GM18858 (cell line): ENCODE measurements around the gene SMIM10.
"Not testable (repeated sequence)": the region's sequence is repeated elsewhere in the genome, so short reads cannot be mapped to it uniquely, and the experiment has no call there.

Experiments used
- ATAC-seq: cut with Tn5 transposase; IDR thresholded peaks from one replicate; pipeline ENCODE4 v1.9.1; 2021; ENCODE audit not compliant: unreplicated experiment

SMIM10 gene

DNA sequence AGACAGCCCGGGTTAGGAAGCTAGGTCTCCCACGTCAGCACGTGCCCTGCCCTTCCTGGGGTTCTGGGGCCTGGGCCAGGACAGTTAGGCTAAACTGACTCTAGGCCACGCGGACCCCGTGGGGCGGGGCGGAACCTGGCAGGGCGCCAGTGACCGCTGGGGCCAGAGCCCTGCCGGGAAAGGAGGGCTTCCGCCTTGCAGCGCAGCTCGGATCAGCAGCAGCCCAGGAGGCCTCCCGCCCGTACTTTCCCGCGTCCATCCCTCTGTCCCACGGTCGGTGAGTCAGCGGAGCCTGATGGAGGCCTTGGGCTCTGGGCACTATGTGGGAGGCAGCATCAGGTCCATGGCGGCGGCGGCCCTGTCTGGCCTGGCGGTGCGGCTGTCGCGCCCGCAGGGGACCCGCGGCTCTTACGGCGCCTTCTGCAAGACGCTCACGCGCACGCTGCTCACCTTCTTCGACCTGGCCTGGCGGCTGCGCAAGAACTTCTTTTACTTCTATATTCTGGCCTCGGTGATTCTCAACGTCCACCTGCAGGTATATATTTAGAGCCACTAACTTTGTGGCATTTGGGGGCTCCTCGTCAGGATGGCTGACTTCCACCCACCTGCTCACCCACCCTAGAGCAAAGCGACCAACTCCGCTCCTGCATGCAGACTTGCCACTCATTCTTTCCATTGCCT is at the start of gene SMIM10:
Gene SMIM10 (plus strand): TSS at position 191 of the 681 bp plus-strand sequence. CDS start 105 bp downstream, at position 296.
- no peak for ATAC-seq

DNA sequence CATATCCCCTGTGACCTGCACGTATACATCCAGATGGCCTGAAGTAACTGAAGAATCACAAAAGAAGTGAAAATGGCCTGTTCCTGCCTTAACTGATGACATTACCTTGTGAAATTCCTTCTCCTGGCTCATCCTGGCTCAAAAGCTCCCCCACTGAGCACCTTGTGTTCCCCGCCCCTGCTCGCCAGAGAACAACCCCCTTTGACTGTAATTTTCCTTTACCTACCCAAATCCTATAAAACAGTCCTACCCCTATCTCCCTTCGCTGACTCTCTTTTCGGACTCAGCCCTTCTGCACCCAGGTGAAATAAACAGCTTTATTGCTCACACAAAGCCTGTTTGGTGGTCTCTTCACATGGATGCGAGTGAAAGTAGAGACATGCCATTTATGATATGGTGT is 44.4 kb upstream of the SMIM10 start:
- ATAC-seq = not testable (repeated sequence)

DNA sequence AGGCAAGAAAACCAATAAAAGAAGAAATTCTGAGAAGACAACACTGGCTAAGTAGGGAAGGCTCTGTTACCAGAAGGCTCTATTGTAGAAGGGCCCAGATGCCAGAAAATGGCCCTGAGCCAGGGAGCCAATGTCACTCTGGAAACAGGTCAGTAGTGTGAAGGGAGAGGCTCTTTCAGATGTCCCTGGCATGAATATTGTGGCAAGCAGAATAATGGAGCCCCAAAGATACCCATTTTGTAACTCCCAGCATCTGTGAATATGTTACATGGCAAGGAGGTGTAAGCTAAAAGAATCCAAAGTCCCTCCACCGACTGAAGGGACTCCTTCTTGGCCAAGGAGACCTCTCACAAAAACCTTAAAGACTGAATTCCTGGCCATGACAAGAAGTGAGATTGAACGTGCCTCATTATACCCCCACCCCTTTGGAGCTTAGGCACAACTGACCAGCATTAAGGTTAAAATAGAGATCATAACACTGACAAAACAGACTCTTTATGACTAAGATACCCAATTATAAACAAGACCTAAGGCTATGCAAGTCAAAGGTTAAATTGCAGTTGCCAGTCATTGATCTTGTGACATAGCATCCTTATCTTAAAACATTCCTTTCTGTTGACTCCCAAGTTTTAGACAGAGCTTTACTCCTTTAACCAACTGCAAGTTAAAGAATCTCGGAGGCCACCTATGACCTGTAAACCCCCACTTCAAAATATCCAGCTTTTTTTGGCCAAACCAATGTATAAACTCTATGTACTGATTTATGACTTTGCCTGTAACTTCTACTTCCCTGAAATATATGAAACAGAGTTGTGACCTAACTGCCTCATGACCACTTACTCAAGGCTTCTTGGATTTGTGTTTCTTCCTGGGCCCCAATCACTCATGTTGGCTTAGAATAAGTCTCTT is 42.2 kb upstream of the SMIM10 start:
- ATAC-seq = no peak

DNA sequence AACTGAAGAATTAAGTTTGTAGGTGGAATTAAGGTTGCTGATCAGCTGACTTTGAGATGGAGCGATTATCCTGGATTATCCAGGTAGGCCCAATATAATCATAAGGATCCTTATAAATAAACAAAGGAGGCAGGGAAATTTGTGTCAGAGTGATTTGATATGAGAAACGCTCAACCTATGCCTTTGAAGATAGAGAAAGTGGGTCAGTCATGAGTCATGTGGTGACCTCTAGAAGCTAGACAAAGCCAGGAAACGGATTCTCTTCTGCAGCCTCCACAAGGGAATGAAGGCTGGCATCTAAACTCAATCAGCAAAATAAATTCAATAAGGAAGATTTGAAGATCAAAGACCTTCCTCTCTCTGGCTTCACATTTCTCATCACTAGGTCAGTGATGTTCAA is 41.5 kb upstream of the SMIM10 start:
- ATAC-seq = no peak

DNA sequence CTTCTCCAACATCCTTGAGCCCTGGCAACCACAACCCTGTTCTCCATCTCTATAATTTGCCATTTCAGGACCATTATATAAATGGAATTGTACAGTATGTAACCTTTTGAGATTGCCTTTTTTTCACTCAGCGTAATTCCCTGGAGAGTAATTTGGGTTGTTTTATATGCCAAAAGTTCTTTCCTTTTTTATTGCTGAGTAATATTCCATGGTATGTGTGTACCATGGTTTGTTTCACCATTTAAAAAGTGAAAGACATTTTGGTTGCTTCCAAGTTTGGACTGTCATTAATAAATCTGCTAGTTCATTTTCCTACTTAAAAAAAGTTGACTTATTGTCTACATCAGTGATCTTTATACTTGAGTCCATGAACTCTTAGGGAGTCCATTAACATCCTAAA is 33.0 kb upstream of the SMIM10 start:
- ATAC-seq = no peak

DNA sequence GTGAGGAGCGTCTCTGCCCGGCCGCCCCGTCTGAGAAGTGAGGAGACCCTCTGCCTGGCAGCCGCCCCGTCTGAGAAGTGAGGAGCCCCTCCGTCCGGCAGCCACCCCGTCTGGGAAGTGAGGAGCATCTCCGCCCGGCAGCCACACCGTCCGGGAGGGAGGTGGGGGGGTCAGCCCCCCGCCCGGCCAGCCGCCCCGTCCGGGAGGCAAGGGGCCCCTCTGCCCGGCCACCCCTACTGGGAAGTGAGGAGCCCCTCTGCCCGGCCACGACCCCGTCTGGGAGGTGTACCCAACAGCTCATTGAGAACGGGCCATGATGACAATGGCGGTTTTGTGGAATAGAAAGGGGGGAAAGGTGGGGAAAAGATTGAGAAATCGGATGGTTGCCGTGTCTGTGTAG is 30.4 kb upstream of the SMIM10 start:
- ATAC-seq = not testable (repeated sequence)

DNA sequence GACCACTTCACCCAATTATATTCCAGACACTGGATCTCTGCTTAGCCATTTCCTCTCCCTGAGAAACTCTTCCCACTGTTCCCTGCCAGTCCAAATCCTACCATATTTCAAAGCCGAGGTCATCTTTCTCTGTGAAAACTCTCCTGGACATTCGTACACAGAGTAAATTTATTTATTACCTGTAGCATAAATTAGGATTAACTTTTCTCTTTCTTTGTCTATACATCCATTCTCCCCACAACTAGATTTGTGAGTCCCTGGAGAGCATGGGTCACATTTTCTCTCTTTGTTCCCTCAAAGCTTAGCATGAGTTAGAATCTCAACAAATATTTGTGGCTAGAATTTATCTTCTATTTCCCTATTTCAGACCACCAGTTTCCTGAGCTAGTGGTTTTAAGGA is 27.8 kb upstream of the SMIM10 start:
- no peak for ATAC-seq

DNA sequence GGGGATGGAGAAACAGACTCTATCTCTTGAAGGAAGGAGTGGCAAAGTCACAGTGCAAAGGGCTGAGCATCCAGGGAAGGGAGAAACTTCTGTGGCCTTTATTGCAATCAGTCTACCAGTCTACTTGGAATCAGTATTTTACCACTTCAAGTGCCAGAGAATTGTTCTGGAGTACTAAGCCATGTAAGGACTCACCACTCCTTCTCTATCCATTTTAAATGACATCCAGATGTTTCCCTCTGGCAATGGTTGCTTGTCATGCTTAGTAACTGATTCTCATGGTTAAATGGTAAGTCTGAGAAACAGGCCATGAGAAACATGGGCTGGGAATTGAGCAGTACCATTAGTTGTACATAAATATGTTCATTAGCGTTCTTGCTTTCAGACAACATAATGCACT is 21.1 kb upstream of the SMIM10 start:
- no peak for ATAC-seq

DNA sequence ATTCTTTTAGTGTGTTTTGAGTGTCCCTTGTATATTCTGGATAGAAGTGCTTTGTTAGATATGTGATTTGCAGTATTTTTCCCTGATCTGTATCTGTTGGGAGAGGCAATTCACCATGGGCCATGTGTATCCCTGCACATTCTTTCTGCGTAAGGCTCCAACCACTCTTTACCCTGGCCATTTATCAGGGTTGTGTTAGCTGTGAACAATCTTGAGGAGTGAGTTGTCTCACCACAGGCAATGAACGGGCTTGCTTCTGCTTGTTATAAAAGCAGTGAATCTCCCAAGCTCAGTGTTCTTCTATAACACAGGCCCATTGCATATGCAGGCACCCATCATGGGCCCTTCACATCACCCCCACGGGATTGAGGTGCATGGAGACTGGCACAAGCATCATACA is 18.9 kb upstream of the SMIM10 start:
- ATAC-seq = no peak

DNA sequence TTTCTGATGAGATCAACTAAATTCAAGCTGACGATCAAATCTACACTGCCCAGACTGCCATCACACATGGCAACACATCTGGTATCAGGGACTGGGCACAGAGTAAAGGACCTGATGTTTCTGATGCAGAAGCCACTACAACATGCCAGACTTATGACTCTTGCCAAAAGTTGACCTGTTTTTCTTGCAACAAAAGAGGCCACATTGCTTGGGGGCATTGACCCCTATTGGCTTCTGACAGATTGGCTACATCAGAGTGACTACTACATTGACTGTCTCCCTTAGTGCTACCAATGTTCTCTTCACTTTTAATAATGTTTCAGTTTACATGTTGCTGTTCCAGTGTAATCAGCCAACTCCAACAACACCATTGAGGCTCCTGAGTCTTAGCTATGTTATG is 15.3 kb upstream of the SMIM10 start:
- ATAC-seq = no peak

DNA sequence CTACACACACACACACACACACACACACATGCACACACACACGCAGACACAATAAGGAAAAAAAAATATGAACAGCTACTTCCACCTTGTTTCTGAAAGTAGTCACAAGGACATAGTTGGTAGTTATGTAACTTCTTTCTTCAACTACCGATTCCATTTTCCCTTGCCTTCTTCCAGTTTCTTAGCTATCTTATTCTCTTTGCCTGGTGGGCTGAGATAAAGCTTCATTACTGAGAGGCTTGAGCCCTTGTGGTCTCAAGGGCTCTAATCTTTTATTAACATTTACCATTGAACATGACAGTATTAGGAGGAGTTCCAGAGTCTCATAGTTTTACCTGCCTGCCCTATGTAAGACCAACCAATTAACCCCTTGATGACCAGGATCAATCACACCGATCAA is 8.9 kb upstream of the SMIM10 start:
- ATAC-seq = no peak

DNA sequence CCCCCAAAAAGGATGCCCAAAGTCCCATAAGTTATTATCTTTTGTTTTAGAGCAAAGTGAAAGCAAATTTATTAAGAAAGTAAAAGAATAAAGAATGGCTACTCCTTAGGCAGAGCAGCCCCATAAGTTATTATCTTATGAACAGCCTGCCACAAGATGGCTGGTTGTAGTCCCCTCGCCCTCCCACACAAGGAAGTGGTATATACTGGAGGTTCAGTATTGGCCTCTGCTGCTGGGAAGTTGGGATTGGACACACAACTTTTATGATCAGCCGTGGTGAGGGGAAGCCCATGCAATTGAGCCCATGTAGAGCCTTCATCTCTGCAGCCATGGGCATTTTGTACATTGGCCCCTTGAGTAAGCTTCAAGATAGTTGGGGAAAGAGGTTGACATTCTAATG is 8.0 kb upstream of the SMIM10 start:
- no peak for ATAC-seq

DNA sequence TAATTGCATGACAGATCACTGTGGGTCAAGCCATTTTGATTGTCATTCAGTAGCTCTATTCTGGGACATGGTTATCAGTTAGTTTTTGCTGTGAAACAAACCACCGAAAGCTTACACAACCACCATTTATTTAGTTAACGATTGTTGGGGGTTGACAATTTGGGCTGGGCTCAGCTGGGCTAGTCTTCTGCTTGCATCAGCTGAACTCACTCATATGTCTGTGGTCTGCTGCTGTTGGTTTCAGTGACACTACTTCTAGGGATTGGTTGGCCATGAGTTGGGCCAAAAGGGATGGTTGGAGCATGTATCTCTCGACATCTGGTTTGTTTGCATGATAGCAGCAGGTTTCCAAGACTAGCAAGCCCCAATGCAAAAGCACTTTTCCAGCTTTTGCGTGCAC is 5.3 kb upstream of the SMIM10 start:
- ATAC-seq = no peak

DNA sequence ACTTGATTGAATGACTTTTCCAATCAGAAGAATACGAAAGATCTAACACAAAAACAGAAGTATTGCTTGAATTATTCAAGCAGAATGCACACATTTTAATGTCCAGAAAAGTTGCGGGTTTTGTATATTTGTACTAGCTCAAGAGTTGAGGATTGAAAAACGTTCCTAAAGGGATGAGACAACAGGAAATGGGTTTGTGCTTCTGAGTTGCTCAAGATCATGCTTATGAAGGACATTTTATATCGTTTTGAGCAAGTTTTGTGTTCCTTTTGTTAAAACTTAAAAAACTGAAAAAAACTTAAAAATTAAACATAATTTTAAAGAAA is 353 bp upstream of the SMIM10 start:
- ATAC-seq = no peak

DNA sequence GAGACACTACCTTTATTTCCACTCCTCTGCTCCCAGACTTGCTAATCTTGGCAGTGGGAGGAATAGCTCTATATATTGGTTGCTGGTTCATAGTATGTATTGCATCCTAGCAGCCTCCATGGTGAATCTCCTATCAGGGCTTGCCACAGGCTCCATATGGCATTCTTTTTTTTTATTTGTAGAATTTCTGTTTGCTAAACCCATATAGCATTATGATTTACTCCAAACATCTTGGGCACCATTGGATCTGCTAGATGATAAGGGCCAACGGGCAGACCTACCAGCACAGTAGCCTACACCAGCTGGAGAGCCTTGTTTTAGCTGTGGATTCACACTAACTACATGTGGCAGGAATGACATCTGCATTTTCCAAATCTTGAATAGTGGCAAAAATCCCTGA is 6.9 kb downstream of the SMIM10 start:
- ATAC-seq = no peak

DNA sequence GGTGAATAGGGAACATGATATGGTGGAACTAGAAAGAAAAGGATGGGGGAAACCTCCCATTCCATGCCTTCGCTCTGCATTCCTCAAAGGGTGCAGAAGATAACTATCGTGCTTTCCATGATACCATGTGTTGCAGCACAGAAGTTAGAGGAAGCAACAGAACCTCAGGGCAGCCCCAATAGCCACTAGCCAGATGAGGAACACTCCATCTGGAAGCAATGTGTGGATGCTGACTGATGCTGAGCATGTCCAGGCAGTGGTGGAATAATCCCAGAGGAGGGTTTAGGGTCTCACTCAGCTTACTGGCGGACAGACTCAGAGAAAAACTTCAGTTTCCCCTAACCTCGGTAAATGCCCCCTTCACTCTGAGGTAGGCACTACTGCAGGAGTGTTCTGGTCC is 7.5 kb downstream of the SMIM10 start:
- ATAC-seq = no peak

DNA sequence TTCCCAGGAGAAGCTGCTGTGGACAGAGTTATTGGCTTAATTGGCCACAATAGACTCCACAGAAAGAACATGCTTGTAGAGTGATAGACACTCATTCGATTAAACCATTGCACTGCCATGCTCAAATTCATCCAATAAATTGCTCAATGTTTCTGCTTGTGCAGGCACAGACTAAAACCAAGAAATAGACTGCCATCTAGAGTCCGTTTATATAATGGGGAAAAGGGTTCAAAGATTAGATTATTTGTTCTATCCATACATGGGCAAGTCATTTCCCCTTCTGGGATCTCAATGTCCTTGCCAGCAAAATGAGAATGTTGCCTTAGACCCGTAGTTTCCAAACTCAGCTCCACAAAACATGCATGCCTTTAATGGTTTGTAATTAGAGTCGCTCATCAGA is 8.7 kb downstream of the SMIM10 start:
- no peak for ATAC-seq

DNA sequence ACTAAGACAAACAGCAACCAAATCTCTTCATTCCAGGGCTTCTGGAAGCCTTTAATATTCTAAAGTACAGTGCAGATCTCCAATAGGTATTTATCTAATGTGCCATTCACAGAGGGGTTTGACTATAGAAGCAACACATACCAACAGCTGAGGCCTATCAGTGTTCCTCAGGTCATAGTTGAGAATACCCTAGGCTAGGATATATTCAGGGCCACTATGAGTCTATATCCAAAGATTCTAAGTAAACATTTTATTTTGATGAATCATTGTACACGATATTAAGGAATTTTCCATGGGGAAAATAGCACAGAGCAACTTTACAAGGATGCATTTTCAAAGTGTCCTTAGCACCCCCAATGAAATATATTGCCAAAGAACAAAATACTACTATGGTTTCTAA is 9.7 kb downstream of the SMIM10 start:
- no peak for ATAC-seq

DNA sequence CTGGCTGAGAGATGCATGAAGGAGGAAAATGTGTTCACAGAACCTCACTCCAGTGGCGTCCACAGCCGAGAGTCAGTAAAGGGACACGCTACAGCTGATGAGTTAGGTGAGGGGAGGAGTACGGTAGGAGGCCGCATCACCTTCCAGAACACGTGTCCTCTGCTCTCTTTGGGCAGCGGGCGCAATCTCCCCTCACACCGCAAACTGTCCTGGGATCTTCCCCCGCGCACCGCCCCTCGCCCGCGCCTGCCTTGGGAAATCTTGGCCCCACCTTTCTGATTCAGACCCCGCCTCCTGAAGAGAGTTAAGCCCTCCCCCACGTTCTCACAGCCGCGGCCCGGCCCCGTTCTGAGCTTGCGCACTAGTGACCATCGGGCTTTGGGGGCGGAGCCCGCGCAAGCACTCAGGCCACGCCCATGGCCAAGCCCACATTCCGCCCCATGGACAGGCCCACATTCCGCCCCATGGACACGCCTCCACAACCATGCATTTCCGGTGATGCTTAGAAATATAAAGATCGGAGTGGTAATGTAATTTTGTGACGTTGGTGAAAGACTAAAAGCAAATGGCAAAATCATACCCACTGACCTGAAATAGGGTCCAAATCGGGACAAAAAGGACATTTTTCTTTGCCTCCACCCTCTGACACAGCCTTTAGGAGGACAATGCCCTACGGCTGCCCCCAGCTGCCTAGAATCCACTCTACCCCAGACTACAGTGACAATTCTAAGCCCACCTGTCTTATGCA is 13.3 kb downstream of the SMIM10 start:
- ATAC-seq = peak; percentile 86

DNA sequence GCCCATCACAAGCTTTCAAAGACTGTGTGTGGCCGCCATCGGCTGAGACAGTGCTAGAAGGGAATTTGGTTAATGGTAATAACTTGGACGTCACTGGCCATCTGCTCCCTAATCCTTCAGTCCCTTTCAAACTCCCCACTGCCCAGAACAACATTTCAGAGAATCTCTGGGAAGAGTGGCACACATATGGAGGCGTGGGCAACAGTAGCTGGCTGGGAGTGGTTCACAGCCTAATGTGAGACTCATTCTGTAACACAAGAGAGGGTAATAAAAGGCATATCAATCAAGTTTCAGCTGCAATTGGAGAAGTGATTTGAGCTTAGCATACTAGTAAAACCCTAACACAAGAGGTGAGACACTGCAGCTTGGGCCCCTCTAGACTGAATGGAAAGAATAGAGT is 15.4 kb downstream of the SMIM10 start:
- no peak for ATAC-seq

DNA sequence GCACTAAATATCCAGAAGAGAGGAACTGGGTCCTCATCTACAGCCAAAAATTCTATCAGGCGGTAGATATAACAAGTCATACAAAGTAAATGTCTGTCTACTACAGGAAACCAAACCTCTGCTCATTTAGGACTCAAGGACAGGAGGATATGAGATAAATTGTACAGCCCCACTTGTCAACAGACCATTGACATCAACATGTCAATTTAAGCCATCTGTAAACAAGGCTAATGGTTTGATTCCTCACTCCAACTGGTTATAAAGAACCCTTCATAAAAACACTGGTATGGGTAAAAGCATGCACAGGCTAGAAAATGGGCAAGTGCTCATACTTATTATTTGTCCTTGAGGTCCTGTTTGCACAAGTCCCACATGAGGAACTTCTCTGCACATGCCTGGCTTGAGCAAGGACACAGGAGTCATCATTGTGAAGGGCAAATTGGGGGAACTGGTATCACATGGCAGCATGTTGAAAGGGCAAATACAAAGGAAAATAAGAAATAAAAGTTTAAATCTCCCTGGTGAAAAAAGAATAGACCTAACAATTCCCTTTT is 18.3 kb downstream of the SMIM10 start:
- no peak for ATAC-seq

DNA sequence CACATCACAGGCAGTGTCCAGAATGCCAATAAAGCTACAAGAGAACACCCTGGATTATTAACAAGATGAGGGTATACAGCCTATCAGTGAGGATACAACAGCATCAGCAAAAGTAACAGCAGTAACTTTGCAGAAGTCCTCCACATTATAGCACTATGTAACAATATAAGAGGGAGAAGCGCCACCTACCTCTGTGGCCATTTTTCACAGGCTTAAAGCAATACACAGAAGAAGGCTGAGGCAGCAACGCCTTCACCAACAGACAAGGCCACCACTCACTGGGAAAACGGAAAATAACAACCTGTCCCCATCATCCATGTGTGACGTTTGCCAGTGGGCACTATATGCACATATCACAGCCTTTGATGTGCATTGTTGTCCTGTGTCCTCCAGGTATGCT is 19.0 kb downstream of the SMIM10 start:
- ATAC-seq = no peak
